SU-DHL-6 (cell line): ENCODE measurements around the gene TPP1.

Source experiments
- H2AFZ ChIP-seq: fragments of 200-600 bp; sonication (generic); 2 replicates; pipeline ENCODE4 v1.6.1; 2014; ENCODE audit warnings: low read depth, mild to moderate bottlenecking, moderate library complexity, mixed read lengths, antibody characterized with exemption, low read length; ENCODE audit not compliant: severe bottlenecking
- H3F3A ChIP-seq: fragments of 200-600 bp; shearing (Covaris generic); 2 replicates; pipeline ENCODE4 v1.6.0; 2016; ENCODE audit warnings: antibody characterized with exemption, mild to moderate bottlenecking; ENCODE audit not compliant: insufficient read depth
- H3K27ac ChIP-seq: fragments of 200-600 bp; sonication (generic); 2 replicates; pipeline ENCODE4 v1.5.1; 2016; ENCODE audit warnings: low read depth, mild to moderate bottlenecking, low read length, moderate library complexity, mixed read lengths
- H3K27me3 ChIP-seq: fragments of 200-600 bp; sonication (generic), shearing (Covaris generic); 2 replicates; pipeline ENCODE4 v1.6.0; 2014; ENCODE audit warnings: mild to moderate bottlenecking, low read length
- H3K36me3 ChIP-seq: fragments of 200-600 bp; sonication (generic); 2 replicates; pipeline ENCODE4 v1.6.1; 2014; ENCODE audit warnings: mild to moderate bottlenecking, low read length, mixed read lengths
- H3K4me2 ChIP-seq: fragments of 300-600, 200-600 bp; shearing (Covaris generic), sonication (generic); 2 replicates; pipeline ENCODE4 v1.6.0; 2014; ENCODE audit warnings: low read length, low read depth, mild to moderate bottlenecking; ENCODE audit not compliant: poor library complexity, severe bottlenecking
- H3K4me3 ChIP-seq: fragments of 200-600 bp; sonication (generic); 2 replicates; pipeline ENCODE4 v1.5.1; 2014; ENCODE audit warnings: antibody characterized with exemption, low read length, mild to moderate bottlenecking, mixed read lengths; ENCODE audit not compliant: insufficient read depth, poor library complexity, severe bottlenecking
- H3K79me2 ChIP-seq: fragments of 200-600 bp; sonication (generic); 2 replicates; pipeline ENCODE4 v1.6.1; 2014; ENCODE audit warnings: mild to moderate bottlenecking, low read length, moderate library complexity; ENCODE audit not compliant: insufficient read depth
- H3K9ac ChIP-seq: fragments of 200-600 bp; sonication (generic); 2 replicates; pipeline ENCODE4 v1.7.0; 2014; ENCODE audit warnings: mild to moderate bottlenecking, low read length
- H3K9me2 ChIP-seq: fragments of 200-600 bp; sonication (generic); replicated peaks from 2 replicates; pipeline ENCODE4 v1.6.1; 2014; ENCODE audit warnings: low read length; ENCODE audit not compliant: insufficient read depth
- H3K9me3 ChIP-seq: fragments of 200-600 bp; sonication (generic); 2 replicates; pipeline ENCODE4 v1.6.1; 2014; ENCODE audit warnings: low read length, mixed read lengths; ENCODE audit not compliant: insufficient read depth
- H4K20me1 ChIP-seq: fragments of 200-600 bp; sonication (generic); 2 replicates; pipeline ENCODE4 v1.6.1; 2014; ENCODE audit warnings: low read depth, mild to moderate bottlenecking, antibody characterized with exemption, low read length, moderate library complexity, mixed read lengths
- EZH2phosphoT487 ChIP-seq: fragments of 200-600 bp; sonication (generic), shearing (Covaris generic); conservative IDR thresholded peaks from 2 replicates; pipeline ENCODE4 v1.6.1; 2018; ENCODE audit warnings: mild to moderate bottlenecking, antibody characterized with exemption, low read length, moderate library complexity, mixed read lengths
- TF ChIP-seq, protein P1 (sequence below): fragments of 200-600 bp; sonication (generic); IDR thresholded peaks from one replicate; pipeline ENCODE4 v1.5.1; 2017; ENCODE audit warnings: antibody characterized with exemption, mild to moderate bottlenecking, low read length, moderate library complexity; ENCODE audit not compliant: insufficient read depth, poor library complexity, severe bottlenecking

The TPP1 gene

DNA sequence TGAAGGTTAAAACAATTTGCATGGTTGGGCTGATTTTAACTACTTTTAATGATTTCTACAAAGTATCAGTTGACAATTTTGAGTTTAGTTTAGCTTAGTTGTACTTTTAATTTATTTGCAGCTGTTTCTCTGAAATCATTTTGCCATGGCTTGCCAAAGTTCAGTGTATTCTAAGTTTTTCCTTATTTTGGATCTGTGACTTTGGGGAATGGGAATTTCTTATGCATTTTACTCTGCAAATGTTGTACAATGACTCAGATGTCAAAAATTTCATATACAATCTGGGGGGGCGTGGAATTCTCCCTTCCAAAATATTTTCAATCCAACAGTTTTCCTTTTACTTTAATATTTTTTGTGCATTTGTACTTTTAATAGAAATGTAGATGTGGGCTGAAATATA is 45.3 kb upstream of the TPP1 start:
- Histone ChIP-seq H2AFZ (no peak overlapping the region), H3K4me2 (no peak overlapping the region), H3K4me3 (no peak overlapping the region), H3K27me3 (no peaks in the 10 kb centered on the region), H3F3A (no peaks in the 10 kb centered on the region), H3K9ac (no peak overlapping the region), H3K36me3 (no peaks in the 10 kb centered on the region), H3K27ac (no peak overlapping the region), H3K9me2 (no peaks in the 10 kb centered on the region), H3K9me3 (no peaks in the 10 kb centered on the region), H3K79me2 (no peaks in the 10 kb centered on the region), H4K20me1 (no peaks in the 10 kb centered on the region)
- TF ChIP-seq, protein P1, sequence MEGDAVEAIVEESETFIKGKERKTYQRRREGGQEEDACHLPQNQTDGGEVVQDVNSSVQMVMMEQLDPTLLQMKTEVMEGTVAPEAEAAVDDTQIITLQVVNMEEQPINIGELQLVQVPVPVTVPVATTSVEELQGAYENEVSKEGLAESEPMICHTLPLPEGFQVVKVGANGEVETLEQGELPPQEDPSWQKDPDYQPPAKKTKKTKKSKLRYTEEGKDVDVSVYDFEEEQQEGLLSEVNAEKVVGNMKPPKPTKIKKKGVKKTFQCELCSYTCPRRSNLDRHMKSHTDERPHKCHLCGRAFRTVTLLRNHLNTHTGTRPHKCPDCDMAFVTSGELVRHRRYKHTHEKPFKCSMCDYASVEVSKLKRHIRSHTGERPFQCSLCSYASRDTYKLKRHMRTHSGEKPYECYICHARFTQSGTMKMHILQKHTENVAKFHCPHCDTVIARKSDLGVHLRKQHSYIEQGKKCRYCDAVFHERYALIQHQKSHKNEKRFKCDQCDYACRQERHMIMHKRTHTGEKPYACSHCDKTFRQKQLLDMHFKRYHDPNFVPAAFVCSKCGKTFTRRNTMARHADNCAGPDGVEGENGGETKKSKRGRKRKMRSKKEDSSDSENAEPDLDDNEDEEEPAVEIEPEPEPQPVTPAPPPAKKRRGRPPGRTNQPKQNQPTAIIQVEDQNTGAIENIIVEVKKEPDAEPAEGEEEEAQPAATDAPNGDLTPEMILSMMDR, result no peak
- TF ChIP-seq EZH2phosphoT487, result no peak

DNA sequence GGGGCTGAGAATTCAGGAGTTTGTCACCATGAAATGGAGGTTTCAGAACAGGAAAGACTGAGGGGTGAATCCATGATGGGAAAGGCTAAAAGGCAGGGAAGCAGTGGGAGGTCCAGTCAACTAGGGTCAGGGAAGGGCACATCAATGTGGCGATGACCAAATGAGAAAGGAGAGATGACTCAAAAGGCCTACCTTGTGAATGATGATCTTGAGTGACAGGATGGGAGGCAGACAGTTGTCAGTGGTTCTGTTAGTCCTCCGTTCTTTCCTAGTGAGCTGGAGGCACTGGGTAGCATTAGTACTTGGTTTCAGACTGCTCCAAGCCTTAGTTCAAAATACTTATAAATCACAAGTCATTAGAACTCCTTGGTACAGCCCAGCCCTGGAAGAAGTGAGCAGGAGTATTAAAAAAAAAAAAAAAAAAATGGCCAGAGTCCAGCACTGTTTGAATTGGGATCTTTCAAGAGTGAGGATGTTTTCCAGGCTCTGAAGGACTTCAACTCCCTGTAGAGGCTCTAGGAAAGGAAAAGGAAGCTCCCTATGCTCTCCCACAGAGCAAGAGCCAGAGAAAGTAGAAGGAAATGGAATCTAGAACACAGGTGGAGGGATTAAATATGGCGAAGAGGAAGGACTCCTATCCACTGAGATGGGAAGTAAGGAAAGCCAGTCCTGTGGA is 44.7 kb upstream of the TPP1 start:
- Histone ChIP-seq H3K4me3 (no peak overlapping the region), H3K27me3 (no peaks in the 10 kb centered on the region), H4K20me1 (no peaks in the 10 kb centered on the region), H3K27ac (no peak overlapping the region), H3K79me2 (no peaks in the 10 kb centered on the region), H3K36me3 (no peaks in the 10 kb centered on the region), H3K9me3 (no peaks in the 10 kb centered on the region), H3K9me2 (no peaks in the 10 kb centered on the region), H3K9ac (no peak overlapping the region), H3K4me2 (no peak overlapping the region), H3F3A (no peaks in the 10 kb centered on the region), H2AFZ (no peak overlapping the region)
- TF ChIP-seq EZH2phosphoT487, result no peak
- TF ChIP-seq, protein P1, result no peak

DNA sequence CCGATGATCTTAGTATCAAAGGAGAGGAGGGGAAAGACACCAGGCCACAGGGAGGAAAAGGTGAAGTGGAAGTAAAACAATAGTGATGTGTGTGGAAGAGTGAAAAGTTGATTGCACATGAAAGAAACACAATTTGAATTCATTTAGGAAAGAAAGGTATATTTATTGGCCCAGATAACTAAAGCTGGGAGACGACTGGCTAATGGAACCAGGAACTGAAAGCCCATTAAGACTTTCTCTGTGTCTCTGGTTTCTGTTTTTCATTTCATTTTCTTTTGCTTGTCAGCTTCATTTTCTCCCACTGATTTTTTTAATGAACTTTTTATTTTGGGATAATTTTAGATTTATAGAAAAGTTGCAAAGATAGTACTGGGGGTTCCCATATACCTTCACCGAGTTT is 41.5 kb upstream of the TPP1 start:
- H3K36me3 ChIP-seq, result no peaks in the 10 kb centered on the region
- H3K79me2 ChIP-seq, result no peaks in the 10 kb centered on the region
- TF ChIP-seq, protein P1, result no peak
- no peak for TF ChIP-seq EZH2phosphoT487
- no peak overlapping the region for H2AFZ ChIP-seq
- no peak overlapping the region for H3K27ac ChIP-seq
- H3K9me2 ChIP-seq, result no peaks in the 10 kb centered on the region
- H4K20me1 ChIP-seq, result no peaks in the 10 kb centered on the region
- H3K9ac ChIP-seq, result no peak overlapping the region
- H3K4me2 ChIP-seq, result no peak overlapping the region
- H3K4me3 ChIP-seq, result no peak overlapping the region
- no peaks in the 10 kb centered on the region for H3K9me3 ChIP-seq
- no peaks in the 10 kb centered on the region for H3F3A ChIP-seq
- H3K27me3 ChIP-seq, result no peaks in the 10 kb centered on the region
